Bronchial epithelial cell (primary cell): Measurements from ENCODE around the gene INTS4. TPM values are rescaled to one million over a fixed set of nuclear protein-coding genes. Genes with fewer than 3 reads are reported as not detected.
A peak's percentile ranks its signal among the peaks of the same experiment; 100 is the strongest.
"Not testable (repeated sequence)": the region's sequence is repeated elsewhere in the genome, so short reads cannot be mapped to it uniquely, and the experiment has no call there.

Experiments
- DNase-seq: peaks from one replicate; pipeline ENCODE4 v3.0.0-alpha.2; 2010; ENCODE audit warnings: low read depth
- FAIRE-seq: peaks from 2 replicates; lab custom pipeline; 2011; peaks lifted over from hg19 to GRCh38; lab: Jason Lieb, UNC
- H3K27me3 ChIP-seq: 2 replicates; pipeline ENCODE4 v1.5.1; 2011; ENCODE audit warnings: low read length; ENCODE audit not compliant: control insufficient read depth, insufficient read depth
- H3K36me3 ChIP-seq: 2 replicates; pipeline ENCODE4 v1.5.1; 2011; ENCODE audit warnings: low read length; ENCODE audit not compliant: control insufficient read depth, insufficient read depth
- H3K4me3 ChIP-seq: 2 replicates; pipeline ENCODE4 v1.5.1; 2011; ENCODE audit warnings: mild to moderate bottlenecking, low read depth, low read length, control low read depth
- total RNA-seq: library from RNA; depleted of rRNA; stranded (reverse); fragments of >200 nt; gene quantifications from 2 replicates; pipeline ENCODE4 v1.2.1, GENCODE V29; 2014
- TF ChIP-seq, protein P1 (sequence below): IDR thresholded peaks from 2 replicates; pipeline ENCODE4 v1.5.1; 2011; ENCODE audit warnings: mild to moderate bottlenecking, moderate library complexity, low read length, control low read depth, inconsistent platforms; ENCODE audit not compliant: insufficient read depth, severe bottlenecking

The INTS4 gene
- total RNA-seq, 1 donor from 2014 or later, result 29.7 TPM

DNA sequence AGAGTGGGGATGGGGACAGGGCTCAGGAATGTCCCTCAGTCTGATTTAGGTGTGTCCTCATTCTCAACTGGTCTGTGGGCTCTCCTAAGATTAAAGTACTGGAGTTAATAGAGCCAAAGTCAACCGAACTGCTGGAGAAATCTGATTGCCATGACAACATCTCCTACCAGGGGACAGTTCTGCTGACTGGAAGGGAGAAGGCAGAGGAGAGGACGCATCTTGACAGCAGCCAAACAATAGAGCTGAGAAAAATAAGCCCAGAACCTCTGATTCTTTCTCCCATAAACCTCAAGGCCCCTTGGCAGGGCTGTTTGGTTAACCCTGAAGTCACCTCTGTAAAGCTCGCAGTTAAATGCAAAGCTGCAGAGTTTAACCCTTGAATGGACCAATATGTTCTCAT is 25.8 kb upstream of the INTS4 start:
- FAIRE-seq, result no peak
- no peaks in the 10 kb centered on the region for H3K27me3 ChIP-seq
- no peak for DNase-seq
- H3K4me3 ChIP-seq, result no peak overlapping the region
- no peaks in the 10 kb centered on the region for H3K36me3 ChIP-seq
- TF ChIP-seq, protein P1, sequence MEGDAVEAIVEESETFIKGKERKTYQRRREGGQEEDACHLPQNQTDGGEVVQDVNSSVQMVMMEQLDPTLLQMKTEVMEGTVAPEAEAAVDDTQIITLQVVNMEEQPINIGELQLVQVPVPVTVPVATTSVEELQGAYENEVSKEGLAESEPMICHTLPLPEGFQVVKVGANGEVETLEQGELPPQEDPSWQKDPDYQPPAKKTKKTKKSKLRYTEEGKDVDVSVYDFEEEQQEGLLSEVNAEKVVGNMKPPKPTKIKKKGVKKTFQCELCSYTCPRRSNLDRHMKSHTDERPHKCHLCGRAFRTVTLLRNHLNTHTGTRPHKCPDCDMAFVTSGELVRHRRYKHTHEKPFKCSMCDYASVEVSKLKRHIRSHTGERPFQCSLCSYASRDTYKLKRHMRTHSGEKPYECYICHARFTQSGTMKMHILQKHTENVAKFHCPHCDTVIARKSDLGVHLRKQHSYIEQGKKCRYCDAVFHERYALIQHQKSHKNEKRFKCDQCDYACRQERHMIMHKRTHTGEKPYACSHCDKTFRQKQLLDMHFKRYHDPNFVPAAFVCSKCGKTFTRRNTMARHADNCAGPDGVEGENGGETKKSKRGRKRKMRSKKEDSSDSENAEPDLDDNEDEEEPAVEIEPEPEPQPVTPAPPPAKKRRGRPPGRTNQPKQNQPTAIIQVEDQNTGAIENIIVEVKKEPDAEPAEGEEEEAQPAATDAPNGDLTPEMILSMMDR, result no peak

DNA sequence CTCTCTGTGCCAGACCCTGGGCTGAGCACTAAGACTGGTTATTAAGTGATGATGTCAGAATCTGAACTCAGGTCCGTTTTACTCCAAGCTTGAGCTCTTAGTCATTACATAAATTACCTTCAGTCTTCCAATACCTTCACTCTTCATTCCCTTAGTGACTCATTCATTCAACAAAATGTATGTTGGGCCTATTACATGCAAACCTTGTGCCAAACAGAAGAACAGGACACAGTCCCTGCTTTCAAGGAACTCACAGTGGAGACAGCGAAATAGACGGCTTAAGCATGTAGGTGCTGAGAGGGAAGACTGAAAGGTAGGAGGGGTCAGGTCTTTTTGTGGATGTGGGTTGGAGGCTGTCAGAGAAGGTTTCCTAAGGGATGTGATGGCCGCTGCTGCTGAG is 25.3 kb upstream of the INTS4 start:
- no peak for FAIRE-seq

DNA sequence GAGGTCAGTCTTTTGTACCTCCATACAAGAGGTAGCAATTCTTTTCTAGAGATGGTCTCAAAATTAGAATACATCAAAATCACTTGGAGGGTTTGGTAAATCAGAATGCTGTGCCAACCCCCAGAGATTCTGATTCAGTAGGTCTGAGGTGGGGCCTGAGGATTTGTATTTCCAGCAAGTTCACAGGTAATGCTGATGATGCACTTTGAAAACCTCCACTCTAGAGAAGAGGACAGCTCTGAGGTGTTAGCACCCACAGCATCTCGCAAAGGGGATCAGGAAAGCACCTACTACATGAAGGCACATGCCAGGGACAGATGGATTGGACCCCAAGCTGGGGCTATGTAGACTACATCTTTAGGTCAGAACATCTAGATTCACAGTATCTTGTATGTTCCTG is 21.4 kb upstream of the INTS4 start:
- TF ChIP-seq, protein P1, result no peak
- Histone ChIP-seq H3K27me3 (no peaks in the 10 kb centered on the region), H3K36me3 (no peaks in the 10 kb centered on the region), H3K4me3 (no peak overlapping the region)
- no peak for DNase-seq
- no peak for FAIRE-seq

More for the DNA sequence above, 25.3 kb upstream of the INTS4 start:
- TF ChIP-seq, protein P1, result no peak
- Histone ChIP-seq H3K4me3 (no peak overlapping the region), H3K27me3 (no peaks in the 10 kb centered on the region), H3K36me3 (no peaks in the 10 kb centered on the region)
- peak; percentile 77 for DNase-seq

DNA sequence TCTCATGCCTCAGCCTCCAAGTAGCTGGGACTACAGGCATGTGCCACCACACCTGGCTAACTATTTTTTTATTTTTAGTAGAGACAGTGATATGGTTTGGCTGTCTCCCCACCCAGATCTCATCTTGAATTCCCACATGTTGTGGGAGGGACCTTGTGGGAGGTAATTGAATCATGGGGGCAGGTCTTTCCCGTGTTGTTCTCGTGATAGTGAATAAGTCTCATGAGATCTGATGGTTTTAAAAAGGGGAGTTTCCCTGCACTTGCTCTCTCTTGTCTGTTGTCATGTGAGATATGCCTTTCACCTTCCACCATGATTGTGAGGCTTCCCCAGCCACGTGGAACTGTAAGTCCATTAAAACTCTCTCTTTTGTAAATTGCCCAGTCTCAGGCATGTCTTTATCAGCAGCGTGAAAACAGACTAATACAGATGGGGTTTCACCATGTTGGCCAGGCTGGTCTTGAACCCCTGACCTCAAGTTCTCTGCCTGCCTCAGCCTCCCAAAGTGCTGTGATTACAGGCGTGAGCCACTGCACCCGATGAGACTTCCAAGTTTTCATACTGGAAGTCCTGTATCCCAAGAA is 20.6 kb upstream of the INTS4 start:
- not testable (repeated sequence) for FAIRE-seq, H3K27me3 ChIP-seq, H3K36me3 ChIP-seq, DNase-seq, H3K4me3 ChIP-seq

DNA sequence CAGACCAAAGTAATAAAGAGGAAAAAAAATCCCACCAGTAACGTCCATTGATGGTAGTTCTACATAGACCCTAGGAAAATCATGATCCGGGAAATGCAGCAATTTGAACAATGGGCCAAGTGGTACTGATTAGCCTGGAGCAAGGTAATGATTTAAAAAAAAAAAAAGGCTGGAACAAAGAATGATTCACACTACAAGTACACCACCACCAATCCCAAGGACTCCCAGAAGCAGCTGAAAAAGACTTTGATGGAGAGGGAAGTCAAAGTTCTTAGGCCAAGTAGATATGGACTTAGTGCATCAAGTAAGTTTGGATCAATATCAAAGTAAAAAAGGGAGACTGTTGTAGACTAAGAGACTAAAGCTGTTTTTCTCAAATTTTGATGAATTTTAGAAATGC is 16.8 kb upstream of the INTS4 start:
- Histone ChIP-seq H3K4me3 (no peak overlapping the region), H3K27me3 (no peaks in the 10 kb centered on the region), H3K36me3 (no peaks in the 10 kb centered on the region)
- DNase-seq, result no peak
- no peak for FAIRE-seq
- TF ChIP-seq, protein P1, result no peak

DNA sequence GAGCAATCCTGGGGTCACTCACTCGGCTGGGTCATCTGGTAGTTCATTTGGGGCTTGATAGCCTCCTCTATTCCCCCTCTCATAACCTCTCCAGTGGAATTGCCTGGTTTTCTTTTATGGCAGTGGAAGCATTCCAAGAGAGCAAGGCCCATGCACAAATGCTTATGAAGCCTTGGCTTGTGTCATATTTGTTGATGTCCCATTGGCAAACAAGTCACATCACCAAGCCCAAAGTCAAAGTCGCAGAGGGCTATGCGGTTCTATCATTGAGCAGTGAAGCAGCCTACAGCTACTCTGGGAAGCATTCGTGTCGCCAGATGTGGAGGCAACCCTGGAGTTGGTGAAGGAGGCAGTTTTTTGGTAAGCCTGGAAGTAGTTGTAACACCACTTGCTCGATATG is 16.3 kb upstream of the INTS4 start:
- Histone ChIP-seq H3K36me3 (no peaks in the 10 kb centered on the region), H3K27me3 (no peaks in the 10 kb centered on the region), H3K4me3 (no peak overlapping the region)
- no peak for DNase-seq
- FAIRE-seq, result no peak
- TF ChIP-seq, protein P1, result no peak
